Endothelial cell of umbilical vein (primary cell): Measurements from ENCODE around the gene LIMCH1. TPM values are rescaled to one million over a fixed set of nuclear protein-coding genes. Genes with fewer than 3 reads are reported as not detected.

Source experiments
- BruUV-seq: library from RNA; stranded (reverse); fragments of 400-500 nt; replicated peaks from 2 replicates; lab custom pipeline; 2021; lab: Mats Ljungman, UMichigan
- CTCF ChIA-PET: fragments of 300-600, 350-600 bp; sonication (Branson Sonifier 250); formaldehyde crosslinking; loops from one replicate; lab custom pipeline; 2021; ENCODE audit warnings: antibody characterized with exemption, inconsistent platforms; lab: Charles Lee
- POLR2A ChIA-PET: fragments of 300-600, 350-600 bp; sonication (Branson Sonifier 250); formaldehyde crosslinking; loops from one replicate; lab custom pipeline; 2021; ENCODE audit warnings: antibody characterized with exemption, inconsistent platforms; lab: Charles Lee
- DNase-seq: peaks from one replicate; pipeline ENCODE4 v3.0.0-alpha.2; 2011; ENCODE audit warnings: low read depth, low spot score
- FAIRE-seq: peaks from 2 replicates; lab custom pipeline; 2011; peaks lifted over from hg19 to GRCh38; lab: Jason Lieb, UNC
- H2AFZ ChIP-seq: 2 replicates; pipeline ENCODE4 v1.6.0; 2012; ENCODE audit warnings: low read depth, low read length, control low read depth, inconsistent platforms
- H3K27ac ChIP-seq: 2 replicates; pipeline ENCODE4 v1.5.1; 2011; ENCODE audit warnings: low read depth, mild to moderate bottlenecking, control low read depth, low read length, moderate library complexity; ENCODE audit not compliant: insufficient read depth
- H3K27me3 ChIP-seq, 2 experiments: 2 replicates each; pipeline versions ENCODE4 v1.6.0 to v1.6.1; 2011; ENCODE audit warnings: low read length in 2 of 2, mixed read lengths in 1 of 2; ENCODE audit not compliant: control insufficient read depth in 2 of 2, insufficient read depth in 2 of 2
- H3K36me3 ChIP-seq, 2 experiments: 2 replicates in 1 of 2; 3 replicates in 1 of 2; pipeline ENCODE4 v1.5.1; 2011; ENCODE audit warnings: low read length in 2 of 2, mild to moderate bottlenecking in 1 of 2, moderate library complexity in 1 of 2; ENCODE audit not compliant: control insufficient read depth in 2 of 2, insufficient read depth in 2 of 2; ENCODE audit errors: extremely low read depth in 1 of 2
- H3K4me1 ChIP-seq: 3 replicates; pipeline ENCODE4 v1.5.1; 2011; ENCODE audit warnings: mild to moderate bottlenecking, low read length; ENCODE audit not compliant: control insufficient read depth, insufficient read depth; ENCODE audit errors: extremely low read depth
- H3K4me2 ChIP-seq: 2 replicates; pipeline ENCODE4 v1.6.1; 2011; ENCODE audit warnings: low read length, control low read depth, mixed read lengths; ENCODE audit not compliant: insufficient read depth
- H3K4me3 ChIP-seq, 3 experiments: fragments of 200-600 bp in 1 of 3; sonication (generic), shearing (Covaris generic) in 1 of 3; replicated peaks in 1 of 3; 2 replicates each; pipeline ENCODE4 v1.5.1; 2011 to 2016; ENCODE audit warnings: control low read depth in 3 of 3, low read length in 3 of 3, mild to moderate bottlenecking in 2 of 3, inconsistent platforms in 1 of 3, low read depth in 1 of 3, moderate library complexity in 1 of 3; ENCODE audit not compliant: insufficient read depth in 1 of 3
- H3K79me2 ChIP-seq: 2 replicates; pipeline ENCODE4 v1.6.0; 2012; ENCODE audit warnings: low read length, inconsistent platforms; ENCODE audit not compliant: control insufficient read depth, insufficient read depth
- H3K9ac ChIP-seq: replicated peaks from 2 replicates; pipeline ENCODE3; 2011; ENCODE audit warnings: low read length, control low read depth; ENCODE audit not compliant: insufficient read depth; ENCODE audit errors: extremely low read depth
- H3K9me1 ChIP-seq: replicated peaks from 3 replicates; pipeline ENCODE4 v1.6.0; 2011; ENCODE audit warnings: mild to moderate bottlenecking, low read length; ENCODE audit not compliant: control insufficient read depth, insufficient read depth; ENCODE audit errors: extremely low read depth
- H3K9me3 ChIP-seq: replicated peaks from 2 replicates; pipeline ENCODE4 v1.5.1; 2012; ENCODE audit warnings: low read length, inconsistent platforms; ENCODE audit not compliant: control insufficient read depth, insufficient read depth
- H4K20me1 ChIP-seq: replicated peaks from 2 replicates; pipeline ENCODE3; 2011; ENCODE audit warnings: mild to moderate bottlenecking, low read length; ENCODE audit not compliant: control insufficient read depth, insufficient read depth; ENCODE audit errors: extremely low read depth
- CTCF ChIP-seq, 2 donors: IDR thresholded peaks; 1 replicate in 1 of 2; 2 replicates in 1 of 2; pipeline ENCODE4 v1.5.1; 2011; ENCODE audit warnings: low read length in 2 of 2, mild to moderate bottlenecking in 2 of 2, moderate library complexity in 2 of 2, control low read depth in 1 of 2, inconsistent platforms in 1 of 2, low read depth in 1 of 2; ENCODE audit not compliant: insufficient read depth in 1 of 2; ENCODE audit errors: extremely low read depth in 1 of 2
- EZH2 ChIP-seq: IDR thresholded peaks from 2 replicates; pipeline ENCODE4 v1.6.1; 2012; ENCODE audit warnings: borderline replicate concordance, low read depth, mild to moderate bottlenecking, moderate library complexity, low read length, inconsistent platforms; ENCODE audit not compliant: severe bottlenecking
- FOS ChIP-seq: IDR thresholded peaks from 2 replicates; pipeline ENCODE4 v1.6.1; 2011; ENCODE audit warnings: mild to moderate bottlenecking, low read length, moderate library complexity, borderline replicate concordance; ENCODE audit not compliant: insufficient read depth
- GATA2 ChIP-seq: IDR thresholded peaks from 2 replicates; pipeline ENCODE4 v1.7.0; 2011; ENCODE audit warnings: low read depth, mild to moderate bottlenecking, moderate library complexity, mixed read lengths, low read length; ENCODE audit not compliant: insufficient read length, insufficient read depth
- JUN ChIP-seq: IDR thresholded peaks from 2 replicates; pipeline ENCODE4 v1.6.1; 2011; ENCODE audit warnings: borderline replicate concordance, low read depth; ENCODE audit not compliant: insufficient read length, insufficient read depth
- MAX ChIP-seq: IDR thresholded peaks from 2 replicates; pipeline ENCODE4 v1.6.1; 2011; ENCODE audit not compliant: insufficient read depth, insufficient read length
- MYC ChIP-seq: IDR thresholded peaks from one replicate; pipeline ENCODE4 v1.6.1; 2011; ENCODE audit warnings: mild to moderate bottlenecking, low read depth, low read length
- POLR2A ChIP-seq: IDR thresholded peaks from 2 replicates; pipeline ENCODE4 v1.6.1; 2012; ENCODE audit warnings: low read depth, mild to moderate bottlenecking, control low read depth, low read length
- POLR2AphosphoS5 ChIP-seq: IDR thresholded peaks from 2 replicates; pipeline ENCODE4 v1.6.1; 2012; ENCODE audit warnings: low read depth, mild to moderate bottlenecking, control low read depth, low read length, moderate library complexity; ENCODE audit not compliant: insufficient read depth
- dilution Hi-C: fragments of 300-500 bp; cut with MboI; formaldehyde crosslinking; loops from one replicate; pipeline ENCODE4 v1.15.0; 2019; ENCODE audit warnings: low sequenced_read_pairs; ENCODE audit not compliant: extremely low pct_ligation_motif_present
- intact Hi-C: fragments of 100-400 bp; cut with micrococcal nuclease; formaldehyde crosslinking; loops from one replicate; pipeline ENCODE4 v1.10.0; 2022
- polyA plus RNA-seq, 4 experiments: library from polyadenylated mRNA; depleted of rRNA in 3 of 4; stranded (reverse) in 3 of 4; unstranded in 1 of 4; fragments of >200 nt; gene quantifications; 2 replicates each; pipeline versions ENCODE4 v1.2.1 to v1.2.3, GENCODE V29; 2011 to 2012; ENCODE audit warnings: missing spikeins in 1 of 4
- total RNA-seq: library from RNA; stranded (reverse); gene quantifications from 2 replicates; pipeline ENCODE4 v1.2.3, GENCODE V29; 2021

LIMCH1 gene
- total and polyA plus RNA-seq, 2 donors (not counting 3 experiments of a cell fraction or from before 2014, with no cell fraction given) = 14.3 to 32.8 TPM

GRCh38 chr4:41559940-41560516 lies 22.1 kb downstream of the LIMCH1 start:
- Histone ChIP-seq H3K27me3 (peaks cover 33 to 37% of the 10 kb centered on the region in 2 experiments), H3K4me3 (no peak overlapping the region), H3K36me3 (no peaks in the 10 kb centered on the region), H3K4me2 (no peak overlapping the region), H3K9ac (no peak overlapping the region), H3K79me2 (no peaks in the 10 kb centered on the region), H2AFZ (no peak overlapping the region), H3K9me3 (no peaks in the 10 kb centered on the region), H3K4me1 (no peaks in the 10 kb centered on the region), H3K9me1 (no peaks in the 10 kb centered on the region), H3K27ac (no peak overlapping the region), H4K20me1 (no peaks in the 10 kb centered on the region)
- intact Hi-C loops (no loop called here), dilution Hi-C loops (no loop called here)
- no peak for FAIRE-seq
- CTCF ChIA-PET = interaction anchor here (2.1 kb wide), 1 partner anchor 15 kb away, joined by 4 read pairs; no protein-coding TSS in a partner anchor
- TF ChIP-seq EZH2 (no peak), MYC (no peak)
- DNase-seq = no peak
- POLR2A ChIA-PET = no interaction called here
- BruUV-seq = no TSS peak

GRCh38 chr4:41561244-41561643 lies 23.3 kb downstream of the LIMCH1 start:
- no peaks in the 10 kb centered on the region for H3K9me1 ChIP-seq
- no peak overlapping the region for H3K4me3 ChIP-seq
- no peak overlapping the region for H2AFZ ChIP-seq
- FAIRE-seq (no peak), DNase-seq (no peak)
- BruUV-seq = no TSS peak
- TF ChIP-seq EZH2 (no peak), POLR2AphosphoS5 (no peak), MAX (no peak), MYC (no peak), CTCF (IDR thresholded peaks at IDR 0.05; ENCODE audit: extremely low read depth in 1 of 2, insufficient read depth in 1 of 2, low read depth in 1 of 2, low read length in 2 of 2) (no peak), GATA2 (no peak), POLR2A (no peak), FOS (no peak), JUN (no peak)
- intact Hi-C loops (no loop called here), dilution Hi-C loops (no loop called here)
- H3K36me3 ChIP-seq = no peaks in the 10 kb centered on the region
- H3K27ac ChIP-seq = no peak overlapping the region
- H3K9ac ChIP-seq = no peak overlapping the region
- no peaks in the 10 kb centered on the region for H3K79me2 ChIP-seq
- H3K4me2 ChIP-seq = no peak overlapping the region
- ChIA-PET CTCF (no interaction called here), POLR2A (no interaction called here)
- H3K27me3 ChIP-seq = peaks cover 33 to 35% of the 10 kb centered on the region in 2 experiments
- H3K4me1 ChIP-seq = no peaks in the 10 kb centered on the region
- H4K20me1 ChIP-seq = no peaks in the 10 kb centered on the region
- no peaks in the 10 kb centered on the region for H3K9me3 ChIP-seq
